Caki2 (cell line): Measurements from ENCODE around the gene PHACTR2. TPM values are rescaled to one million over a fixed set of nuclear protein-coding genes. Genes with fewer than 3 reads are reported as not detected.
"Not testable (repeated sequence)": the region's sequence is repeated elsewhere in the genome, so short reads cannot be mapped to it uniquely, and the experiment has no call there.

ENCODE experiments used
- DNase-seq: peaks from one replicate; pipeline ENCODE4 v3.0.0-alpha.2; 2015; ENCODE audit warnings: low read depth
- in situ Hi-C: cut with HindIII; loops from 2 replicates; pipeline ENCODE4 v1.10.0; 2016; ENCODE audit warnings: low sequenced_read_pairs, low pct_unique_long_range_greater_than_20kb, mixed read lengths
- total RNA-seq: library from RNA; depleted of rRNA; stranded (reverse); fragments of >200 nt; shearing (Covaris generic); gene quantifications from 2 replicates; pipeline ENCODE4 v1.2.3, GENCODE V29; 2014; ENCODE audit warnings: low replicate concordance

The PHACTR2 gene
- total RNA-seq, 1 experiment from 2014 or later, result 7.6 TPM

- DNase-seq, result no peak
- in situ Hi-C loops, result no loop called here
Measured at GRCh38 chr6:143775336-143775735, 97.6 kb downstream of the PHACTR2 start.

GRCh38 chr6:143778926-143779325 lies 101.2 kb downstream of the PHACTR2 start:
- DNase-seq, result no peak
- in situ Hi-C loops, result no loop called here

- DNase-seq, result no peak
- in situ Hi-C loops, result no loop called here
Measured at GRCh38 chr6:143782481-143782880, 104.7 kb downstream of the PHACTR2 start.

GRCh38 chr6:143783077-143783476 lies 105.3 kb downstream of the PHACTR2 start:
- no peak for DNase-seq
- in situ Hi-C loops, result no loop called here

- DNase-seq, result no peak
- in situ Hi-C loops, result no loop called here
Measured at GRCh38 chr6:143784316-143784715, 106.6 kb downstream of the PHACTR2 start.

GRCh38 chr6:143786371-143786770 lies 108.6 kb downstream of the PHACTR2 start:
- in situ Hi-C loops, result not testable (repeated sequence)

GRCh38 chr6:143792402-143793279 lies 114.9 kb downstream of the PHACTR2 start:
- in situ Hi-C loops, result no loop called here

More at GRCh38 chr6:143786371-143786770, 108.6 kb downstream of the PHACTR2 start:
- DNase-seq, result not testable (repeated sequence)

GRCh38 chr6:143793280-143793619 lies 115.5 kb downstream of the PHACTR2 start:
- DNase-seq, result no peak
- in situ Hi-C loops, result no loop called here

More at GRCh38 chr6:143792402-143793279, 114.9 kb downstream of the PHACTR2 start:
- no peak for DNase-seq

GRCh38 chr6:143796551-143796950 lies 118.8 kb downstream of the PHACTR2 start:
- DNase-seq, in situ Hi-C loops: not testable (repeated sequence)

- DNase-seq, in situ Hi-C loops: not testable (repeated sequence)
Measured at GRCh38 chr6:143798487-143798886, 120.7 kb downstream of the PHACTR2 start.

GRCh38 chr6:143802833-143803565 lies 125.2 kb downstream of the PHACTR2 start:
- no peak for DNase-seq
- in situ Hi-C loops, result no loop called here

GRCh38 chr6:143803769-143804568 lies 126.2 kb downstream of the PHACTR2 start:
- in situ Hi-C loops, result no loop called here
- no peak for DNase-seq

GRCh38 chr6:143804835-143805239 lies 127.1 kb downstream of the PHACTR2 start:
- in situ Hi-C loops, result no loop called here
- DNase-seq, result no peak

GRCh38 chr6:143806282-143807102 lies 128.7 kb downstream of the PHACTR2 start:
- no peak for DNase-seq
- in situ Hi-C loops, result no loop called here

- in situ Hi-C loops, result no loop called here
- no peak for DNase-seq
Measured at GRCh38 chr6:143807103-143807772, 129.5 kb downstream of the PHACTR2 start.

- no peak for DNase-seq
- in situ Hi-C loops, result no loop called here
Measured at GRCh38 chr6:143810745-143811144, 133.0 kb downstream of the PHACTR2 start.

- in situ Hi-C loops, result no loop called here
- no peak for DNase-seq
Measured at GRCh38 chr6:143811501-143812157, 133.9 kb downstream of the PHACTR2 start.
